GM12801 (cell line): ENCODE results near the gene CDC42BPA.

Experiments used
- CTCF ChIP-seq: IDR thresholded peaks from one replicate; pipeline ENCODE4 v1.5.1; 2011; ENCODE audit warnings: control low read depth; ENCODE audit not compliant: insufficient read length; ENCODE audit errors: extremely low read depth

The CDC42BPA gene

DNA sequence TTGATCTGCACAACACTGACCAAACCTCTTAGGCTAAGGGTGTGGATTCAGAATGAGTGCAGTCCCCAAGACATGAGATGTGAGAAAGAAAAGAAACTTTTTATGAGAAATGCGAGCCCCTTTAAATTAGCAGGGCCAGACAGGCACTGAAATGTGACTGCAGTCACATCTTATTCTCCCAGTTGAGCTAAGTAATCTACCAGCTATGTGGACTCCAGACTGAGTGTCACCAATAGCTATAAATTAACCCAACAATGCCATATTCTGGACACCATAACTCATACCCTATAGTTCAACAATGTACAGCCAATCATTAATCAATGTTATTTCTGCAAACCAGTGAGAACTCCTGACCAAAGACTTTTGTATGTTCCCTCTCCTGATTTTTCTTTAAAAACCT is 225.0 kb downstream of the CDC42BPA start:
- no peak for TF ChIP-seq CTCF

- no peak for TF ChIP-seq CTCF
Measured at GRCh38 chr1:227092069-227092468, 226.2 kb downstream of the CDC42BPA start.

- no peak for TF ChIP-seq CTCF
Measured at GRCh38 chr1:227086636-227087035, 231.7 kb downstream of the CDC42BPA start.

DNA sequence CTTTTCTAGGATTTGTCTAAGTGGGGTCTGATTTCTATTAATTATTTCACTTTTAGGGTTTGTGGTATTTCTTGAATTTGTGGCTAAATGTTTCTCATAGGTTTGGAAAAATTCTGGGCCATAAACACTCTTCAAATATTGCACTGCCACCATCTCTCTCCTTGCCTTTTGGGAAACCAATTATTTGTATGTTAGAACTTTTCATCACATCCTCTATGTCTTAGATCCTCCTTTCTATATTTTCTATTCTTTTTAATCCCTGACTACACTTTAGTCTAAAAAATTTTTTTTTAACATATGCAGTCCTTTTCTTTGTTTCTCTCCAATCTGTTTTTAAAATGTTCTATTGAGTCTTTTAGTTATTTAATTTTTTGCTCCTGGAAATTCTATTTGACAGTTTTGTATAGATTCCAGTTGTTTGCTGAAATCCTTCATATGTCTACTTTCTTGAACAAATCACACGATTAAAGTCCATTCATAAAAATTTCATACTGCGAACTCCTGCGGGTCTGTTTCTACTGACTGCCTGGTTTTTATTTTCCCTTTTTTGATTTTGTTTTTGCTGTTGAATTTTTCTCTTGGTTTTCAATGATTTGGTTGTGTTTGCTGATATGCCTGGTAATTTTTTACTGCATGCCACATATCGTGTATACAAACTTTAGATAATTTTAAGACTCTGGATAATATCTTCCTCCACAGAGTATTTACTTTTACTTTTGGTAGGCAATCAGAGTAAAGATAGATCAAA is 235.1 kb downstream of the CDC42BPA start:
- TF ChIP-seq CTCF: no peak

DNA sequence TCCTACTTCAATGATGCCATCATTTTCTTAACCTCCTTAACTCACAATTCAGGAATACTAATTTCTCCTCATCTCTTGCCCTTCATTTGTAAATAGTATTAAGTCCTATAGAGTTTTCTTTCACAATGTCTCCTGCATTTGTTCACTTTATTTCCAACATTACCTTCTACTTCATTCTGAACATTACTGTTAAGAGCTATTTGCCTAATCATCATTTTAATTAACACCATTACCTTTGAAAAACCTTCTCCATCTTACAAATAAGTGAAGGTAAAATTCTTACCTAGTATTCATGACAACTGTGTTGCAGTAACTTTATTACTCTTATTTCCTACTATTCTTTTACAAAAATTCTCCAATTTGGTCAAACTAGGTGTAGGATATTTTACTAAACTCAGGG is 240.5 kb downstream of the CDC42BPA start:
- no peak for TF ChIP-seq CTCF

- no peak for TF ChIP-seq CTCF
Measured at GRCh38 chr1:227073786-227074185, 244.5 kb downstream of the CDC42BPA start.

- no peak for TF ChIP-seq CTCF
Measured at GRCh38 chr1:227072991-227073390, 245.3 kb downstream of the CDC42BPA start.
